ENCODE data around the gene SLC25A22. TPM values are rescaled to one million over a fixed set of nuclear protein-coding genes. Genes with fewer than 3 reads are reported as not detected.

SLC25A22 gene
- total and polyA plus RNA-seq, 8 donors = 5.5 to 11.9 (median 9.8) TPM; not detected in 1

- TF ChIP-seq EP300 (IDR thresholded peaks at IDR 0.05) (no peak), POLR2AphosphoS5 (IDR thresholded peaks at IDR 0.05) (peak in 2 of 3 donors; percentile 33 to 73), POLR2A (IDR thresholded peaks at IDR 0.05) (no peak), CTCF (IDR thresholded peaks at IDR 0.05) (peak in 5 of 7 experiments; percentile 51 to 75 (median 66))
- Histone ChIP-seq H3K27ac (peak overlapping the region in 3 of 5 donors; percentile 13 to 59 (median 27)), H3K36me3 (peaks cover 0 to 16% (median 0%) of the 10 kb centered on the region in 4 donors), H3K4me3 (no peak overlapping the region), H3K27me3 (peaks cover 0 to 16% (median 7%) of the 10 kb centered on the region in 3 donors), H3K9me3 (no peaks in the 10 kb centered on the region), H3K4me1 (peaks cover 15 to 37% (median 29%) of the 10 kb centered on the region in 4 donors)
- 14 to 30% (median 18%) methylated on average over 22 to 24 of the region's 24 CpGs for WGBS, 5 donors
- intact Hi-C loops (cut with DNase I; ENCODE audit: low total_unique reads) = no loop called here
- DNase-seq = peak; percentile 89 to 92
Observed at GRCh38 chr11:783581-784015, 14.5 kb downstream of the SLC25A22 start.

GRCh38 chr11:782264-783174 lies 15.6 kb downstream of the SLC25A22 start:
- Histone ChIP-seq H3K9me3 (no peaks in the 10 kb centered on the region), H3K4me1 (peaks cover 24 to 46% (median 40%) of the 10 kb centered on the region in 4 donors), H3K36me3 (peaks cover 0 to 16% (median 0%) of the 10 kb centered on the region in 4 donors), H3K27ac (peak overlapping the region in 3 of 5 donors; percentile 13 to 59 (median 27)), H3K27me3 (peaks cover 0 to 5% (median 0%) of the 10 kb centered on the region in 3 donors), H3K4me3 (no peak overlapping the region)
- TF ChIP-seq EP300 (IDR thresholded peaks at IDR 0.05) = no peak
- no peak for TF ChIP-seq CTCF (IDR thresholded peaks at IDR 0.05)
- TF ChIP-seq POLR2A (IDR thresholded peaks at IDR 0.05) = no peak
- no peak for TF ChIP-seq POLR2AphosphoS5 (IDR thresholded peaks at IDR 0.05)
- intact Hi-C loops (cut with DNase I; ENCODE audit: low total_unique reads) = no loop called here
- DNase-seq = peak in 1 of 2 donors; percentile 7
- WGBS, 5 donors = 64 to 75% (median 70%) methylated on average over 21 to 36 of the region's 36 CpGs

- 91 to 98% (median 94%) methylated on average over 5 to 16 of the region's 16 CpGs for WGBS, 5 donors
Observed at GRCh38 chr11:779955-780532, 18.0 kb downstream of the SLC25A22 start.

GRCh38 chr11:778976-779954 lies 18.8 kb downstream of the SLC25A22 start:
- H3K9me3 ChIP-seq = no peaks in the 10 kb centered on the region
- 87 to 95% (median 93%) methylated on average over 15 to 23 of the region's 23 CpGs for WGBS, 5 donors
- DNase-seq = no peak
- H3K4me3 ChIP-seq = no peak overlapping the region
- TF ChIP-seq EP300 (IDR thresholded peaks at IDR 0.05) = no peak
- no peak for TF ChIP-seq POLR2AphosphoS5 (IDR thresholded peaks at IDR 0.05)
- TF ChIP-seq CTCF (IDR thresholded peaks at IDR 0.05) = no peak
- no peak for TF ChIP-seq POLR2A (IDR thresholded peaks at IDR 0.05)
- H3K4me1 ChIP-seq = peaks cover 44 to 73% (median 65%) of the 10 kb centered on the region in 4 donors
- no peak overlapping the region for H3K27ac ChIP-seq
- peaks cover 0 to 27% (median 3%) of the 10 kb centered on the region in 4 donors for H3K36me3 ChIP-seq
- intact Hi-C loops (cut with DNase I; ENCODE audit: low total_unique reads) = no loop called here
- no peaks in the 10 kb centered on the region for H3K27me3 ChIP-seq

More at GRCh38 chr11:779955-780532, 18.0 kb downstream of the SLC25A22 start:
- intact Hi-C loops (cut with DNase I; ENCODE audit: low total_unique reads) = no loop called here
- DNase-seq = no peak
- Histone ChIP-seq H3K4me3 (no peak overlapping the region), H3K27ac (no peak overlapping the region), H3K27me3 (no peaks in the 10 kb centered on the region), H3K36me3 (peaks cover 0 to 19% (median 0%) of the 10 kb centered on the region in 4 donors), H3K4me1 (peaks cover 41 to 65% (median 59%) of the 10 kb centered on the region in 4 donors), H3K9me3 (no peaks in the 10 kb centered on the region)
- TF ChIP-seq POLR2A (IDR thresholded peaks at IDR 0.05) = no peak
